Cardiac septum (tissue), 1 donor: ENCODE measurements around the gene COL12A1. TPM values are rescaled to one million over a fixed set of nuclear protein-coding genes. Genes with fewer than 3 reads are reported as not detected.

Experiments
- DNase-seq: peaks from one replicate; pipeline ENCODE4 v3.0.0-alpha.2; 2020; ENCODE audit warnings: low spot score
- intact Hi-C: fragments of 100-400 bp; cut with DNase I; formaldehyde crosslinking; loops from one replicate; pipeline ENCODE4 v1.14.0; 2022
- total RNA-seq: library from RNA; stranded (reverse); fragmentation: NEBNext Ultra II Directional; extraction: Animal tissue kit (Norgen Biotek cat#: 25700); gene quantifications from one replicate; pipeline ENCODE4 v1.2.1, GENCODE V29; 2021
- donor health status: DM: no; HTN: no; CAD: no.

COL12A1 gene
- total RNA-seq, 1 donor from 2014 or later = 40.3 TPM

DNA sequence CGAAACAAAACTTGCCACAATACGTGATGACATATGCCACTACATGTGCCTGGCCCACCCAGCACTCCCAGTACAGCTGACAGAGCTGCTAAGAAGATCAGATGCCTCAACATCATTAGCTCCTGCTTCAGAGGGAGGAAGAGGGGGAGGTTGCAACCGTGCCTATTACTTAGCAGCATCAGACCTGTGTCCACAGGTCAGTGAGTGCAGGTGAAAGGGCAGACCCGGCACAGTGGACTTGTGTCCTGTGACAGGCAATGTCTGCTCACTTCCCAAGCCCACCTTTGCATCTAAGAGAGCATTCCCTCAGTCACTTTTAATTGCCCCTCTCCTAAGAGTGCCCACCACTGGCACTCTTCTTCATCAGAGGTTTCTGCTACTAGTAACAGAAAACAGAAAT lies 9.4 kb upstream of the COL12A1 start:
- intact Hi-C loops = no loop called here
- no peak for DNase-seq

DNA sequence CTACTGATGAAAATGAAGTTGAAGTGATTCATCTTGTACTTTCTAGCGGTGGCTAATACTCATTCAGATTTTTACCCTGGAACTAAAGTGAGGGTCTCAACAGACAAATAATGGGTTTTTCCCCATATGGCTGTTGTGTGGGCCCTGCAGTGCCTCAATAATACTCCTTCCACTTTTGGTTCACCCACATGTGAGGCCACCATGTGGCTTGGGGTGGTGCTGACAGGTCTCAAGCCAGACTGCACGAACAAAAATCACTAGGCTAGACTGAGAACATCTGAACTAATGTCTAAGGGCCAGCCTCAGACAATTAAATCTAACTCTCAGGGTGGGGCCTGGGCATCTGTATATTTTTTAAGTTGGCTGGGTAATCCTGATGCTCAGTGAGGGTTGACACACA lies 7.9 kb upstream of the COL12A1 start:
- intact Hi-C loops = loop anchor here (5.0 kb wide), 1 partner anchor 1541 kb away; no protein-coding TSS in a partner anchor
- no peak for DNase-seq

DNA sequence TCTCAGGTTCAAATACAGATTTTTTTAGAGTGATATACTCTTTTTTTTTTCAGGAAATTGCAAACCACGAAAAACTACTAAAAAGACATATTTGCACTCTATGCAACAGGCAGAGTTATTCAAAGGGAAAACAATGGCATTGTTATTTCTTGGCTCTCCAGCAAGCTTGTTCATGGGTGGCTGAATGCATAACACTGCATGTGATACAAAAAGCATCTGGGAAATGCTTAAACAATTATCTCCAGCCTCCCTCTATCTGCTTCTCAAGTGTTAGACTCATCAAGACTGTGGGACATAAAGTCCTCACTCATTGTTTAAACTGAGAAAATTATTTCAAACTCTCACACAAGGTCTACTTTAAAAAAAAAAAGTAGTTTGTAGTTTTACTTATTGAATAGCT lies 7.3 kb upstream of the COL12A1 start:
- intact Hi-C loops = loop anchor here (5.0 kb wide), 1 partner anchor 1541 kb away; no protein-coding TSS in a partner anchor

DNA sequence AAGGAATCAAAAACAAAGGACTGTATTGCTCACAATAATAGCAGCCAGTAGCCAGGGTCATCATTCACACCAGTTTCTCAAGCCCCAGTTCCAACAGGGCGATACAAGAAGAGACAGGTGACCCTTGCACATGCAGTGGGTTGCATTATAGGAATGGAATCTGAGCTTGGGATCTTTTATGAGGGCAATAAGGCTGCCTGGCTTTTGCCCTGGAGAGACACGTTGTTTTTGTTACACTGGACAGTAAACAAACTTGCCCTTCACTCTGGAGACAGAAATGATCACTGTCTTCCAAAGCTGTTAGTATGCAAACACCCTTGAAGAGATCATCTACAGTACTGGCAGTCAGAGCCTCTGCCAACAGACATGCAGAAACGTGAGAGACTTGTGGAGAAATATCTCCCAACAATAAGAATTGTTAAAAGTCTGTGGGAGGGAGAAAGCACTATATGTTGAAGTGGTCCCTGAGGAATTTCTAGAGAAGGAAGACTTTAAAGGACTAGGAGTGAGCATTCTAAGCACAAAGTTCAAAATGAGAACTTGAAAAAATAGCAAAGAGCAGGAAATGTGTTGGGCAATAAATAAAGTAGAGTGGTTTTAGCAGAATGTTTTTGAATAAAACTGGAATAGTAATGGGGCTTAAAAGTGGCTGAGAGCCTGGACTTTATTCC lies 6.2 kb upstream of the COL12A1 start:
- intact Hi-C loops = loop anchor here (2.0 to 5.0 kb wide), 2 partner anchors 1473 to 1540 kb away; no protein-coding TSS in a partner anchor

More for the DNA sequence above, 7.3 kb upstream of the COL12A1 start:
- DNase-seq = no peak

DNA sequence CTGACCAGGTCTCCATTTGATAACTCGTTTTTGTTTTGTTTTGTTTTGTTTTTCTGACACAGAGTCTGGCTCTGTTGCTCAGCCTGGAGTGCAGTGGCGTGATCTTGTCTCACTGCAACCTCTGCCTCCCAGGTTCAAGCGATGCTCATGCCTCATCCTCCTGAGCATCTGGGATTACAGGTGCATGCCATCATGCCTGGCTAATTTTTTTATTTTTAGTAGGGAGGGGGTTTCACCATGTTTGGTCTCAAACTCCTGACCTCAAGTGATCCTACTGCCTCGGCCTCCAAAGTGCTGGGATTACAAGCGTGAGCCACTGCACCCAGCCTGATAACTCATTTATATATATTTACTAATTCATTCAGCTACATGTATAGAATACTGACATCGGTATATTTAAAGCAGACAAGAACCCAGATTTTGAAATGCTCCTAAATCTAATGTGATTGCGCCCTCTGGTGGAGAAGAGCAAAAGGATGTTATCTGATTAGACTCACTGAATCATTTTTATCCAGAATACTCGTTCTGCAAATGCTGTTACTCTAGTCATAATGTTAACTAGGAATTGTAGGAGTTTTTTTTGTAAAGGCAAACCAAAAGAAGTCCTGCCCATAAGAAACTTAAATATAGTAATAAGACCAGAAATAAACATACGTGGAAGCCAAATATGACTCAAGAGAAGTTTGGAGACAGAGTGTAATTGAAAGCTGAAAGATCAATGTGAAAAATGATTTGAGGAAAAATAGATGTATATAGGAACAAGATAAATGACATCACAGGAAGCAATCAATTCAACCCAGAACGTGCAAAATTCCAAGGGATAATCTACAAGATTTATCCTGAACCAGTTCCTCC lies 5.3 kb upstream of the COL12A1 start:
- no peak for DNase-seq
- intact Hi-C loops = loop anchor here (2.0 to 5.0 kb wide), 2 partner anchors 1472 to 1539 kb away; no protein-coding TSS in a partner anchor

More for the DNA sequence above, 6.2 kb upstream of the COL12A1 start:
- no peak for DNase-seq

DNA sequence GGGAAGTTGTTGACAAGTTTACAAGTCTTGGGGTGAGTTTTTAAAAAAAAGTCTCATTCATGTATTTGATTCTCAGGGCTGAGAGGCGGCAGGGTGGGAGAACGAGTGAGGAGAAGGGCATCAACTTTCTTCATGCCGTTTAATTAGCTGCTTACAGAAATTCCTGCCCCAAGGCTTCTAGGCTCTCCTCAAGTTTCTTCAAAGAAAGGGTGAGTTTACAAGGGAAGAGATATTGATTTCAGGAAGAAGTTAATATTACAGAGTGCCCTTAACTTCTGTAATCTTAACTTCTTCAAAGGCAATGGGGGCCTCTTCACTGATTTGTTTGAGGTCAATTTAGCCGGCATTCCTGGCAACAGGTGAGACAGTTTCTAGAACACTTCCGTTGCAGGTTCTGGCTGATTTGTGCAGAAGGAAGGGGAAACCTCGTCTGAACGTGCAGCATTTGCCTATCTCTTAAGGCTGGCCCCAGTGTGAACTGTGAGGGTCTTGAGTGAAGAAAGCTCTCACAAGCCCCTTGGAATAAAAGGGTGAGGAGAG lies 3.4 kb upstream of the COL12A1 start:
- intact Hi-C loops = loop anchor here (5.0 to 10.0 kb wide), 9 partner anchors 384 to 1352 kb away; no protein-coding TSS in a partner anchor
- DNase-seq = no peak

DNA sequence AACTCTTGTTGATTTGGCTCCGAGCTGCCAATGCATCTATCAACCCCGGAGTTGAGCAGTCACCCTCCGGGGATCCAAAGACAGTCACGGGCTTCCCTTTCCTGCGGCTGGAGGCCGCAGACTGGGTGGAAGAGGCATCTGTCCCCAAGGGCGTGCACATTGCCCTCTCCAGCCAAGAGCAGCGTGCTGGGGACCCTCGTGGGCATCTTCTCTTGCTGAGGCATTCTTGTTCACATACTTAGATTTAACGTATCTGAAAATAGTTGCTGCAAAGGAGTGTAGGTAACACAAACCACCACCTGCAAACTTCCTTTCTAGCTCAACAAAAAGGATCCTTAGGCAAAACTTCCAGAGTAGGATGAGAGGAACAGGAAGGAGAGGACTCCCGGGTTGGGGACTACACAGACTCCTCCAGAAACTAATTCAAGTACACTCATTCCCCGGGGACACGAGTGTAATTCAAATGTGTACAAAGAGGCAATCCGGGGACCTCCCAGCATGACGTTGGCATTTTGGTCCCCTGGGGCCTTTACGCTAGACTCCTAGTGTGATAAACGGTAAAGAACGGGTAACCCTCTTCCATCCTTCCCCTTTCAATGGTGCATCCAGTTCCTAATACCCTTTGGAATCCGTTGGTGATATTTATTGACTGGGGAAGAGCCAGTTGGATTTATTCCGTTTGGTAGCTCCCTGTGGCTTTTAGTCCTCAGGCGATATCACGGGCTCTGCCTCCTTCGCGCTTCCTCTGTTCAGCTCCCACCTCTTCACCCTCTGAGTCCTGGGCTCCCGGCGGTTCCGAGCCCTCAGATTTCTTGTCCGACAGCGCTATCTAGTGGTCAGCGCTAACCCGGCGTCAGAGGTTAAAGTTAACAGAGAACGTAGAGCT lies 2.7 kb upstream of the COL12A1 start:
- intact Hi-C loops = loop anchor here (5.0 to 10.0 kb wide), 9 partner anchors 384 to 1351 kb away; no protein-coding TSS in a partner anchor
- DNase-seq = peak; percentile 91

DNA sequence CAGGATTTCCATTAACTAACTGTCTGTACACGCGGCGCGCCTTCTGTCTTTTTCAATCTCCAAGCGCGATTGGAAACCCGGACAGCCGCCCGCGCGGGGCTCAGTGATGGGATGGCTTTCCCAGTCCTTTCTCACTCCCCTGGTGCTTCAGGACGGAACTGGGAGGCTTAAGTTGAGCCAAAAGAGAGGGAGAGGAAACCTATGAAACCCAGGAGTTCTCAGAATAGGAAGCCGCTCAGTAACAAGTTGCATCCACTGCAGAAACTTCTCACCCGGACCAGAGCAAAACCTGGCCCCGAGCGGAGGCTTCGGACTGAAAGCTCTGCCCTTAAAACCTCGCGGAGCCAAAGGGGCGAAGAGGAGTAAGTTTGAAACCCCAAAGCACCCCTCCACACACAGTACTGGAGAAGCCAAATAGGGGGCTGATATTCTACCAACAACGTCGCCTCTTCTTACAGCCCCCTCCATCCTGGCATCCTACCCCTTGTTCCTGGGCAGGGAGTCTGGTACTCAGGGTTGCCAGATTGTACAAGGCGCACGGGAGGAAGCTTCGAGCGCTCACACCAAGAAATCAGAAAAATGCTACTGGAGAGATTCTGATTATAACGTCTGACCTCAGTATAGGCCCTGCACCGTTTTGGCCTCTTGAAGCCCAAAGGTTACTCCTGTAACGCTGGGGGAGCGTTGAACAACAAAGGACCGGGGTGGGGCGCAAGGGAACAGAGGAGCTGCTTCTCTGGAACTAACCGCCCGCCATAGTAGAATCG lies 906 bp upstream of the COL12A1 start:
- DNase-seq = no peak
- intact Hi-C loops = loop anchor here (5.0 to 10.0 kb wide), 9 partner anchors 382 to 1349 kb away; no protein-coding TSS in a partner anchor

DNA sequence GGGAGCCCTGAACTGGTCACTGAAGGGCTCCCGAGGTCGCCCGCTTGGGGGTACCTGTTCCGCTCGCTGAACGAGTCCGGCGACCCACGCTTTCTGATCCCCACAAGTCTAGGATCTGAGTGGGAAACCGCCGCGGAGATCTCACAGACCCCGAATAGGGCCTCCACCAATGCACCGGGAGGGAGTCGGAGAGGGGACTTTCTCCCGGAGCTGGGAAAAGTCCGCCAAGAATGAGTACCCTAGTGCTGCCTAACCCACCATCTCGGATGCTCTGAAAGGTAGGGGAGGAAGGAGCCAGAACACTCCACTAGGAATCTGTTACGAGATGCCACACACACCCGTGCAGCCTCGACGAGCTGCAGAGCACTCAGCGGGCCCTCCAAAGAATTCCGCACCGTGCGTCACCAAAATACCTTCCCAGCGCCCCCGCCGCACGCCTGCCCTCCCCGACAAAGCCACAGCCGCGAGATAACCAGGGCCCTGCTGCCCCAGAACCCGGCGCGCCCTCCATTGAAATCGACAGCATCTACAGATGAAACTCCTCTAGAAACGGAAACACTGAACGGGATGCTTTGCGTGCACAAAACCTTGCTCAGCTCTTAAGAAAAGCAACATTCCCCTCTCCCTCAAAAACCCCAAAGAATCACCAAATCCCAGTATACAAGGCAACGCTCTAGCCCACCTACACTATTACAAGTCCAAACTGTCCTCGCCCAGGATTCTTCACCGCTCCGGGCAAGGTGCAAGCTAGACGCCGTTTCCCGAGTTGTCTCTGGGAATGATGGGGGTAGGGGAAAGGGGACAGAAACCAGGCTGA lies 686 bp downstream of the COL12A1 start:
- no peak for DNase-seq
- intact Hi-C loops = loop anchor here (5.0 to 10.0 kb wide), 10 partner anchors 108 to 1348 kb away; no protein-coding TSS in a partner anchor

DNA sequence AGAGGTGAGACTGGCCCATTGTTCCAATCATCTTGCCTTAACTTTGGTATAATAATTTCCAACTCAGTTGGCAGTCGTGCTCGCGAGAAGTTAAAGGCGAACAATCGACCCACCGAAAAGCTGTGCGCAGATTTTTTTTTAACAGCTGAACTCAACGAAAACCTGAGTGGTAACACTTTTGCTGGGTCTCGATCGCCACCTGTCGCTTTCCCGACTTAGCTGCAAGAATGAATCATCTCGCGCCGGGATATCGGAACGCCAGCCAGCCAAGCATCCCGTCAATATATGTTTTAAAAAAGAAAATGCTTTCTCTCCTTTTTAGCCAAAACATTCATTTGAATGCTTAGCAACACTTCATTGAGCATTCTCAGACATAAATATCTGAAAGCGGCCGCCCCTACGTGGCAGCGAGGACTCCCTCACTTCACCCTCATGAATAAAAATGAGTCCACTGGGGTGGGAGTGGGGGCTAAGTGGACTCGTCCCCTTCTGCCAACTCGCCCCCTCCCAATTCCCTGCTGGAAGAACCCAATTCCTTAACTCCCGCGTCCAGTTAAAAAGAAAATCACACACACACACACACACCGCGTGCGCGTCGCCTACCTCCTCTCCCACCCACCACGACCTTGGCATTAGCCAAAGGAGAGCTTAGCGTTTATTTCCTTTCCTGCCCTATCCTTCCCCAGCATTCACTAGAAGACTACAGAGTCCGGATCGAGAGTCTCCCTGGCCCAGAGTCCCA lies 1.5 kb downstream of the COL12A1 start:
- intact Hi-C loops = loop anchor here (5.0 to 10.0 kb wide), 6 partner anchors 107 to 920 kb away; no protein-coding TSS in a partner anchor

DNA sequence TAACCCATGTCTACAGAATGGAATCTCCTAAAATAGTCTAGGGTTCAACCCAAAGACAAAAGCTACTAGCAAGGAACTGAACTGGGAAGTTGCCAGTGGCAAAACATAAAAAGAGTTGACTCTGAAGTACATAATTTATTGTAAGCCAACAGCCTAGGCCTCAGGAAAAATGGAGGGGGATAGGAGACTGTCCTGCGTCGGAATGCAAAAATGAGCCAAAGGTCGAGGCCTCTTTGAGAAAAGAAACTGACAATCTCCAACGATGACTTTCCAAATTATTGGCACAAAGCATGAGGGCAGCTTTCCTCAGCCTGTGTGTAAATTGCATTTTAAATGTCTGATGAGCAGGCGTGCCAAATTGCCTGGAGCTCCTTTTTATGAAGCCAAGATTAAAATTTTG lies 2.1 kb downstream of the COL12A1 start:
- intact Hi-C loops = loop anchor here (5.0 to 10.0 kb wide), 6 partner anchors 106 to 919 kb away; no protein-coding TSS in a partner anchor
- DNase-seq = no peak

More for the DNA sequence above, 1.5 kb downstream of the COL12A1 start:
- peak; percentile 82 for DNase-seq

DNA sequence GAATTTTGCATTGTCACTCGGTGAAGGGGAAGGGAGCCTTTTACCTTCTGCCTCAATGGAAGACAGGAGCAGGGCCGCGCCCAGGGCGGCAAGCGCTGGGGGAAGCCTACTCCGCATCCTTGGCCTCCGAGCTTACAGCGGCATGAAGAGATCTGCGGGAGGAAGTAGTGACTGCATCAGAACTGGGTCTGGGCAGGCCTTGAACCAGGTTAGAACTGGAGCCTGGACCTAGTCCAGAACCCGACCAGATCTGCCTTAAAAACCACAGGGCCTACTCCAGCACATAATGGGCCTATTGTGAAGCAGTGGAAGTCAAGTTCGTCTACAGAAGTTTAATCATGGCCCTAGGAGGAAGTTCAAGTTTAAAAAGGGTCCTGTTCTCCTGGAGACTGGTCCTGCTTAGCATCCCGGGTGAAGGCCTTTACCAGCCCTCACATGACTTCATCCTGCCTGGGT lies 3.1 kb downstream of the COL12A1 start:
- DNase-seq = no peak
- intact Hi-C loops = loop anchor here (5.0 to 10.0 kb wide), 6 partner anchors 105 to 918 kb away; no protein-coding TSS in a partner anchor

DNA sequence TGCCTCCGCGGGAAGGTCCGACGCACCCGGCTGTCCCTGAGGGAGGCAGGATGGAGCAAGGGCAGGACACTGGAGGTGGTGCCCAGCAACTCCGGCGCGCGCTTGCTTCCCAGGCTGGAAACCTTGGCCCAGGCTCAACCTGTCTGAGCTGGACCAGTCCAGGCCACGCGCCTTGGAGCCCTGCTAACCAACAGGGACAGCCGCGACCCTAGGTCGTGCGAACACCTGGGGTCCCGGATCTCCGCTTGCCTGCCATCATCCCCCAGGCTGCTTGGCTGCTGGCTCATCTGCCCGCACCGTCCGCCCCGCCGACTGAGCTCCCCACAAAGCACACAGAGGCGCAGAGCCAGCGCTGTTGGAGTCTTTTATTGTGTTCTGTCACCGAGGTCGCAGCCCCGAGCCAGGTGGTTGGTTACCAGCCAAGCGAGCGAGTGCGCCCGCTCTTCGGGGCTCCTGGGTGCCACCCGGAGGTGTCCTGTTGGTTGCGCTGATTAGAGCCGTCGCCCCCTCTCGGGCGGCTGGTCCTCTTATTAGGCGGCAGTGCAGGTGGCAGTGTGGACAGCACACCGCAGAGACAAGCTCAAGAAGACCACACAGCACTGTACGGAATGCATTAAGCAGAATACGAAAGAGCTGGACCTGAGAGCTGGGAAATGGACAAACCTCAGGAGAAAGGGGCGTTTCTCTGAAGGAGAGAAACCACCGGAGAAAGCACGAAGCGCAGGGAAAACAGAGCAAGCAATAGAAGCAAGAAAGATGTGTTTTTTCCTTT lies 3.8 kb downstream of the COL12A1 start:
- DNase-seq = no peak
- intact Hi-C loops = loop anchor here (5.0 to 10.0 kb wide), 6 partner anchors 105 to 917 kb away; no protein-coding TSS in a partner anchor

DNA sequence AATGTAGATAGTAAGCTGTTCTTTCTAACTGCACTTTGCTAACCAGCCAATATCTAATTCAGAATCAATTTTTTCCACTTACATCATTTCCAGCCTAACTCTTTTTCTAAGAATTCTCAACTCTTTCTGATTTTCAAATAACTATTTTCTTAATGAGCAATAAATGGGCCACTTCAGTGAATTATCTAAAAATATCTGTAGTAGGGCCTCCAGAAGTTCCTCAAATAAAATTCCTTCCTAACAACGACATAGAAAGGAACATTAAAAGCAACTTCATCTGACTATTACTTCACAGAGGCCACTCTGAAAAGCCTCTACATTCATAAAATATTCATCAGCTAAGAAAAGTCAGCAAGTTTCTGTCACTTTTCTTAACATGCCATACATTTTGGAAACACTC lies 4.8 kb downstream of the COL12A1 start:
- intact Hi-C loops = loop anchor here (5.0 to 10.0 kb wide), 6 partner anchors 104 to 916 kb away; no protein-coding TSS in a partner anchor
- no peak for DNase-seq

DNA sequence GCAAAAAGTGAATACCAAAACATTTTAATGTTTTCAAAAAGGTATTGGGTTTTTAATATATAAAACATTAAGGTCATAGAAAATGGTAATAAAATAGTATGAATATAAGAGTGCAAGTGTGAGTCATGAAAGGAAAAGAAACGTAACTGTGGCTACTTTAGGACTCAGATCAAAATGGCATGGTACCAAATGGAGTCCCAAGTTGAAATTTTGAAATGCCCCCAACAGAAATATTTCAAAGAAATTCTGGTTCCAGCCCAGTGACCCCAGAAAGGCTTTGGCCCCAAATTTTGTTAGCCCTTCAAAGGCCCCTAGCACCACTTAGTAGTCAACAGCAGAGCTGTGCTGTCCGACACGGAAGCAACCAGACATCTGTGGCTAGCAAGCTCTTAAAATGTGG lies 6.0 kb downstream of the COL12A1 start:
- intact Hi-C loops = loop anchor here (5.0 to 10.0 kb wide), 6 partner anchors 103 to 915 kb away; no protein-coding TSS in a partner anchor
- no peak for DNase-seq
